Prostate gland (tissue), 2 donors: ENCODE measurements around the gene RET.

Experiments used
- CTCF ChIP-seq, 4 experiments: fragments of 200-600 bp in 2 of 4; fragments of 450-650 bp in 2 of 4; sonication (generic) in 2 of 4; IDR thresholded peaks; 1 replicate in 3 of 4; 2 replicates in 1 of 4; pipeline ENCODE4 v1.5.1; 2016 to 2019; ENCODE audit warnings: antibody characterized with exemption in 4 of 4, mild to moderate bottlenecking in 2 of 4, moderate library complexity in 2 of 4
- POLR2A ChIP-seq: fragments of 450-650 bp; IDR thresholded peaks from one replicate; pipeline ENCODE4 v1.6.1; 2016; ENCODE audit warnings: antibody characterized with exemption, mild to moderate bottlenecking
- POLR2AphosphoS5 ChIP-seq: sonication (generic); formaldehyde crosslinking; IDR thresholded peaks from one replicate; pipeline ENCODE4 v1.6.1; 2017; ENCODE audit warnings: antibody characterized with exemption

- TF ChIP-seq POLR2A (no peak), POLR2AphosphoS5 (no peak), CTCF (IDR thresholded peaks at IDR 0.05) (no peak)
Observed at GRCh38 chr10:43177595-43177994, 100.7 kb downstream of the RET start.
